Stimulated activated memory B cell treated with anti-CD40 and anti-IgM and Interleukin-4, amounts not matched to agents 10 μg/mL and 1 μg/mL and 100 μg/mL, for 72 hours (primary cell): ENCODE measurements around the gene PMM2.

Experiments
- ATAC-seq: fragments of 150-1000 bp; cut with Tn5 transposase; 2 replicates; pipeline ENCODE4 v1.10.0; 2021
- H3K27ac Mint-ChIP-seq: one replicate; pipeline ENCODE4 v1.8.0; 2022; ENCODE audit warnings: mild to moderate bottlenecking, mixed read lengths
- H3K27me3 Mint-ChIP-seq: one replicate; pipeline ENCODE4 v1.8.0; 2022; ENCODE audit warnings: mixed read lengths
- H3K36me3 Mint-ChIP-seq: one replicate; pipeline ENCODE4 v1.8.0; 2022; ENCODE audit warnings: mixed read lengths
- H3K4me1 Mint-ChIP-seq: one replicate; pipeline ENCODE4 v1.8.0; 2022; ENCODE audit warnings: mixed read lengths
- H3K4me3 Mint-ChIP-seq: one replicate; pipeline ENCODE4 v1.8.0; 2022; ENCODE audit warnings: mild to moderate bottlenecking, moderate library complexity, mixed read lengths
- H3K9me3 Mint-ChIP-seq: one replicate; pipeline ENCODE4 v1.8.0; 2022; ENCODE audit warnings: mixed read lengths

Gene PMM2

DNA sequence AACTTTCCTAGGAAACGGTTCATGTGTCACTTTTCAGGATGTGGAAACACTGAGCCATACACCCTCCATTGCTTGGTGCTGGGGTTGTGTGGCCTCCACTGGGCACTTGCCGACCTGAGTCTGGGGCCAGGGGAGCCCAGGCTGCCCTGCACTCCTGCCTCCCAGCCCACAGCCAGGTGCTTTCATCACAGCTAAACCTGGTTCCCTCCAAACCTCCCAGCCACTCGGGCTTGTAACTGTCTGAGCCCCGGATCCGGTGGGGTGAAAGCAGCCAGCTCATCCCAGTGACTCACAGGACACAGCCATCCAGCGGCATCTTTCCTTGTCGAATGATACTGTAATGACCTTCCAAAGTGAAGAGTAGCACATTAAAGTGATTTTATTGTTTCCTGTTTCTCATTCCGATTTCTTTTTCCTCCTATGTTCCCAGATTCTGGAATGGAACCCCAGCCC, 51.3 kb downstream of the PMM2 start:
- H3K36me3 Mint-ChIP-seq, result peaks cover 42% of the 10 kb centered on the region
- no peak overlapping the region for H3K4me3 Mint-ChIP-seq
- ATAC-seq, result no peak
- no peaks in the 10 kb centered on the region for H3K27me3 Mint-ChIP-seq
- H3K27ac Mint-ChIP-seq, result no peak overlapping the region
- H3K4me1 Mint-ChIP-seq, result peaks cover 26% of the 10 kb centered on the region
- no peaks in the 10 kb centered on the region for H3K9me3 Mint-ChIP-seq

DNA sequence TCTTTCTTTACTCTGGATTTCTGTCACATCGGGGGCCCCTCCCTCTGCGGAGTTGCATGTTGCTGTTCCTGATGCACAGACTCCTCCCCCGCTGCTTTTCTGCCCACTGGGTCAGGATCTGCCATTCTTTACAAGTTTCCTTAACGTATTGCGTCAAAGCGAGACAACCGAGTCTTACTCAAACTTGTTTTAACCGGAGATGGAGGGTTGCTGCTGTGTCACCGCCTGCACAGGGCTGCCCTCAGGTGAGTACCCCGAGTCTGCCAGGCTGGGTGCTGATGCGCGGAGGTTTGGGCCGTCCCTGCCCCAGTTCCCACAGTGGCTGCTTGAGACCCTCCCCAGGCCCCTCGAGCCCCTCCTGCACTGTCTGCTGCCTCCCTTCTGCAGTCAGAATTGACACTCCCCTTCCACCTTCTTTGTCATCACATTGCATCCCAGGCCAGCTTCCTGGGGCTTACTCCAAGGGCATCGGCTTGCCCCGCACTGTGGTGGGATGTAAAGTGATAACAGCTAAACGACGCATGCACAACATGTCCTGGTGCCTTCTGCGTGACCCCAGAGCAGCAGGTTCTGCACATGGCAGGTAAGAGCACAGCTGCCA, 51.9 kb downstream of the PMM2 start:
- no peak for ATAC-seq
- H3K9me3 Mint-ChIP-seq, result no peaks in the 10 kb centered on the region
- no peak overlapping the region for H3K4me3 Mint-ChIP-seq
- H3K36me3 Mint-ChIP-seq, result peaks cover 37% of the 10 kb centered on the region
- H3K4me1 Mint-ChIP-seq, result peaks cover 21% of the 10 kb centered on the region
- H3K27ac Mint-ChIP-seq, result no peak overlapping the region
- no peaks in the 10 kb centered on the region for H3K27me3 Mint-ChIP-seq

DNA sequence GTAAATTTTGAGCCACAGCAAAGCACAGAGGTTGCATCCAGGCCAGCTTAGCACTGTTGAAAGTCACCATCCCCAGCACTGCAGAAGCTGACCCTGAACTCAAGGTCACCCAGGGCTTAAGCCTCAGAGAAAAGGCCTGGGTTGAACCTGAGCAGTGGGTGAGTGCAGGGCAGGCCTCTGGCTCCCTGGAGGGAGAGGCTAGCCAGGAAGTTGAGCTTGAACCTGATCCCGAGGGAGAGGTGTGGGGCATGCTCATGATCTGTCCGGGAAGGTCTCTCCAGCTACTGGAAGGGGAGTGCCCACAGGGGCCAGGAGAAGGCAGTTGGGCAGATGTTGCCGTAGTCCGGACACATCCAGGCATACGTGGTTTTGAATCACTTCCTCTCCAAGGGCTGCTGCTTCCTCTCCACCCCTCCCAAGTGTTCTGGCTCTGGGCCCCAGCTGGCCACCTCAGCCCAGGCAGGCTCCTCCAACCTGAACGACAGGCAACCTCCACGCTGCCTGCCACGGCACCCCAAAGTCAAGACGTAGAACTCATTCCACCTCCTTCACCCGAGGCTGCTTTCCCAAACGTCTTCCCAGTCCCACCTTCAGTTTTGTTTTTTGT, 52.7 kb downstream of the PMM2 start:
- peak; percentile 32 for ATAC-seq
- H3K4me3 Mint-ChIP-seq, result no peak overlapping the region

DNA sequence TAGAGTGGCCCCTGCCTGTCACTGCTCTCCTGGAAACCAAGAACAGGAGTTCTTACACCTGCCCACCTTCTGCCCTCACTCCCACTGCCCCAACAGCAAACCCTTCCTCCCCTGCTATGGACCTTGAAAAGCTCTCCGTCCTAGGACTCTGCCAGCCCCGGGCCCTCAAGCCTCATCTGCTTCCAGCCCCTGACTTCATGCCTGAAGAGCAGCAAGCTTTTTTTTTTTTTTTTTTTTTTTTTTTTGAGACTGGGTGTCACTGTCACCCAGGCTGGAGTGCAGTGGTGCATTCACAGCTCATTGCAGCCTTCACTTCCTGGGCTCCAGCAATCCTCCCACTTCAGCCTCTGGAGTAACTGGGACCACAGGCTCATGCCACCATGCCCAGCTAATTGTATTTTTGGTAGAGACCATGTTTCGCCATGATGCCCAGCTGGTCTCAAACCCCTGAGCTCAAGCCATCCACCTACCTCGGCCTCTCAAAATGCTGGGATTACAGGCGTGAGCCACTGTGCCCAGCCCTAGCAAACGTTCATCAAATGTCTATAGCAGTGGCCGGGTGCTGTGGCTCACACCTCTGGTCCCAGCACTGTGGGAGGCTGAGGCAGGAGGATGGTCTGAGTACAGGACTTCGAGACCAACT, 54.2 kb downstream of the PMM2 start:
- H3K27ac Mint-ChIP-seq, result no peak overlapping the region
- no peak for ATAC-seq
- no peak overlapping the region for H3K4me3 Mint-ChIP-seq
- no peaks in the 10 kb centered on the region for H3K27me3 Mint-ChIP-seq
- peaks cover 48% of the 10 kb centered on the region for H3K36me3 Mint-ChIP-seq
- H3K4me1 Mint-ChIP-seq, result peaks cover 28% of the 10 kb centered on the region
- no peaks in the 10 kb centered on the region for H3K9me3 Mint-ChIP-seq

More for the DNA sequence above, 52.7 kb downstream of the PMM2 start:
- Mint-ChIP-seq H3K36me3 (peaks cover 35% of the 10 kb centered on the region), H3K4me1 (peaks cover 21% of the 10 kb centered on the region), H3K27me3 (no peaks in the 10 kb centered on the region), H3K27ac (peak overlapping the region; percentile 69), H3K9me3 (no peaks in the 10 kb centered on the region)

DNA sequence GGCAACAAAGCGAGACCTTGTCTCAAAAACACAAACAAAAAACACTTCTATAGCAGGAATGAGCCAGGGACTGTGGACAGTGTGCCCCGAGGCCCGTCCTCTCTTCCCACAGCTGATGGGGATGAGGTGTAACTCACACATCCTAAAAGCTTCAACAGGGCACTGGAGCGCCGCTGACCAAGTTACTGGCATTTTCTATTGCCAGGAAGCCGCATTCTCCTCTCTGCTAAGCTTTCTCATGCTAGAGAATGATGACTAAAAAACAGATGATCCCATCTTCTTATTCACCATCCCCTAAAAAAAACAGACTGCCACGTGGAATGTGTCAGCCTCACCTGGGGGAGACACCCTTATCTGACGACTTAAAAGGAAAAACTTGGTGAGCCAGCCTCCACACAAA, 54.9 kb downstream of the PMM2 start:
- H3K27me3 Mint-ChIP-seq, result no peaks in the 10 kb centered on the region
- ATAC-seq, result no peak
- H3K4me3 Mint-ChIP-seq, result no peak overlapping the region
- peaks cover 55% of the 10 kb centered on the region for H3K36me3 Mint-ChIP-seq
- H3K27ac Mint-ChIP-seq, result no peak overlapping the region
- H3K4me1 Mint-ChIP-seq, result peaks cover 30% of the 10 kb centered on the region
- no peaks in the 10 kb centered on the region for H3K9me3 Mint-ChIP-seq

DNA sequence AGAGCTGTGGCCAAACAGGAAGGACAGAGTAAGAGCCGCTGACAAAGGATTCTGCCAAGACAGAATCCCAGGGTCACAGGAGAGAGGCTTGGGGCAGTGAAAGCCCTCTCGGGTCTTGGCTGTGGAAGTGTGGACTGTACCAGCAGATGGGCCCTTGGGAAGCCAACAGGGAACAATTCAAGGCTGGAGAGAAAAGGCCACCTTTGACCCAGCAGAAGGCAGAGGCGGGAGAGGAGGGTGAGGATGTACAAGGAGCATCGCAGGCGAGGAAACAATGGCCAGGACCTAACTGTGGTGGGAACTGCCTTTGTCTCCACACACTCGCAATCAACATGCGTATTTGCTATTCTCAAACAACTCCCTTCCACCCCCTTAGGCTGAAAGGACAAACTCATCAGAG, 55.5 kb downstream of the PMM2 start:
- peaks cover 36% of the 10 kb centered on the region for H3K4me1 Mint-ChIP-seq
- no peaks in the 10 kb centered on the region for H3K27me3 Mint-ChIP-seq
- no peak overlapping the region for H3K4me3 Mint-ChIP-seq
- no peak for ATAC-seq
- H3K36me3 Mint-ChIP-seq, result peaks cover 61% of the 10 kb centered on the region
- no peaks in the 10 kb centered on the region for H3K9me3 Mint-ChIP-seq
- H3K27ac Mint-ChIP-seq, result no peak overlapping the region

DNA sequence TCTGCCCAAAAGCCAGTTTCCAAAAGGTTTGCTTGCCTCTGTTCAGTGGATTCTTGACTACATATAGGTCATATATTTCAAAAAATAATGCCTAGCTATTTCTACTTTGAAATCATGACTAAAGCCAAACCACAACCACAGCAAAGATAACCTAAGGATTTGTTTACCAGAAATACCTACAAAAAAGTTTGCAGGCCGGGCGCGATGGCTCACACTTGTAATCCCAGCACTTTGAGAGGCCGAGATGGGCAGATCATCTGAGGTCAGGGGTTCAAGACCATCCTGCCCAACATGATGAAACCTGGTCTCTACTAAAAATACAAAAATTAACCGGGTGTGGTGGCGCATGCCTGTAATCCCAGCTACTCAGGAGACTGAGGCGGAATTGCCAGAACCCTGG, 56.0 kb downstream of the PMM2 start:
- peaks cover 39% of the 10 kb centered on the region for H3K4me1 Mint-ChIP-seq
- no peak for ATAC-seq
- H3K27ac Mint-ChIP-seq, result no peak overlapping the region
- H3K9me3 Mint-ChIP-seq, result no peaks in the 10 kb centered on the region
- H3K4me3 Mint-ChIP-seq, result no peak overlapping the region
- H3K36me3 Mint-ChIP-seq, result peaks cover 66% of the 10 kb centered on the region
- H3K27me3 Mint-ChIP-seq, result no peaks in the 10 kb centered on the region

DNA sequence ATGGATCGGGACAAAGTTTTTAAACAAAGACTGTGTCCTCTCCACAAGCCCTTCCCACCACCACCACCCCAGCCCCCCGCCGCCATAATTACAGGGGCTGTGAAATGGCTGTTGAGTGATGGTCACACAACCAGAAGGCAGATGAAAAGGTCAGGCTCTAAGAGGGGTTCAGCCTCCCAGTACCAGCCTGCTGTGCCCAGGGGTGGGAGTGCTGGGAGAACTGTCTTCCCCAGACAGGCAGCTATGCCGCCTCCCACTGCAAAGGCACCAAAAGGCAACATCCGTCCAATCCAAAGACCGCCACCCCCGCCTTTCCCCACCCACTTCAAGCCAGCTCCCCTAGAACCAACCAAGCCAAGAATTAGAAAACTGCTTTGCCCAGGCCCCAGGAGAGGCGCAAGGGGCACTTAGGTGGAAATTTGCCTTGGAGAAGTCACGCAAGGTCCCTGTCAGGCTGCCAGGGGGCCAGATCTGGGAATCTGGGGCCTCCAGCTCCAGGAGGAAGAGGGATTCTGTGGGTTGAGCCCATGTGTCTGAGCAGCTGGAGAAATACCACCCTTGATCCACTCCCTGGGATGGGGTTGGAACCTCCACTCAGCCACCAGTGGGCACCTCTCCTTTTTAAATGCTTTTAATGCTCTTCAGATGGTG, 56.8 kb downstream of the PMM2 start:
- no peak overlapping the region for H3K4me3 Mint-ChIP-seq
- H3K27ac Mint-ChIP-seq, result peak overlapping the region; percentile 58
- H3K4me1 Mint-ChIP-seq, result peaks cover 38% of the 10 kb centered on the region
- H3K27me3 Mint-ChIP-seq, result no peaks in the 10 kb centered on the region
- peaks cover 67% of the 10 kb centered on the region for H3K36me3 Mint-ChIP-seq
- no peak for ATAC-seq
- no peaks in the 10 kb centered on the region for H3K9me3 Mint-ChIP-seq

DNA sequence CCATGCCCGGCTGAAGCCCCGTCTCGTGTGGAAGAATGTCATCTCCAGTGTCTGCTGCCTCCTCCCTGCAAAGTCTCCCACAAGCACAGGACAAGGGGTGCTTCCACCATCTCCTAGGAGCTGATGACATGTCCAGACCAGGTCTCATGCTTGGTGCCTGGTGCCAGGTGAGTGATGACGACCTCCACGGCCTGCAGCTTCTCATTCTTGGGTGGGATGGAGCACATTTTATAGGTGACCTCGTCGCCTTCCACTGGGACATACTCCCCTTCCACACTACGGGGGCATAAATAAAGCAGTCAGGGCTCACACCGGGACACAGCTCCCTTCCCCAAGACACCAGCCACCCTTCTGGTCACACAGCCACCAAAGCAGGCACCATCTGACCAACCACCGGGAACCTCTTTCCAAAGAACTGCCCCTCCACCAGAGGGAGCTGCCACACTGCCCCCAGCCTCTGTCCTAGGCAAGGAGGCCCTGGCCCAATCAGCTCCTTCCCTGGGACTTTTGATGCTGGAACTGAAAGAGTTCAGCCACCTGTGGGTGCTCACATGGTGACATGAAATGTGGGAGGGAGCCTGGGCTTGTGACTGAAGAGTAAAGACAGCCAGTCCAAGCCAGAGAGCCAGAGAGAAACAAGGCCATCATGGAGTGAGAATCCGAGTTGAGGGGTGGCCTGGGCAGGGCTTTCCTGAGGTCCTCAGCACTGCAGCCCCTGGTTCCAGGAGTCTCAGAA, 57.6 kb downstream of the PMM2 start:
- H3K4me3 Mint-ChIP-seq, result no peak overlapping the region
- H3K9me3 Mint-ChIP-seq, result no peaks in the 10 kb centered on the region
- no peak for ATAC-seq
- no peaks in the 10 kb centered on the region for H3K27me3 Mint-ChIP-seq
- peaks cover 37% of the 10 kb centered on the region for H3K4me1 Mint-ChIP-seq
- peaks cover 65% of the 10 kb centered on the region for H3K36me3 Mint-ChIP-seq
- peak overlapping the region; percentile 58 for H3K27ac Mint-ChIP-seq

DNA sequence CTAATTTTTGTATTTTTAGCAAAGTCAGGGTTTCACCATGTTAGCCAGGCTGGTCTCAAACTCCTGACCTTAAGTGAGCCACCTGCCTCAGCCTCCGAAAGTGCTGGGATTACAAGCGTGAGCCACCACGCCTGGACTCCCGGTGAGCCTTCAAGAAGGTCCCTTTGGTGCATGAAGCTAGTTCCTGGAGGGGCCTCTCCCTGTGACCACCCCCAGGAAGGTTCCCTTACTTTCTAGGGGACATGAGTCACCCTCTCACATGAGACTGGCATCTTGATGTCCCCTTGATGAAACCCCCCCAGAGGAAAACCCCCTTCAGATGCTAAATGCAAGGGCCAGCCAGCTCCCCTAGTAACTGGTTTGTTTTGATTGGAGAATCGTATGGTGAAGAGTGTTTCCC, 58.3 kb downstream of the PMM2 start:
- Mint-ChIP-seq H3K4me1 (peaks cover 34% of the 10 kb centered on the region), H3K27me3 (no peaks in the 10 kb centered on the region), H3K36me3 (peaks cover 57% of the 10 kb centered on the region), H3K4me3 (no peak overlapping the region), H3K9me3 (no peaks in the 10 kb centered on the region), H3K27ac (peak overlapping the region; percentile 54)
- no peak for ATAC-seq

DNA sequence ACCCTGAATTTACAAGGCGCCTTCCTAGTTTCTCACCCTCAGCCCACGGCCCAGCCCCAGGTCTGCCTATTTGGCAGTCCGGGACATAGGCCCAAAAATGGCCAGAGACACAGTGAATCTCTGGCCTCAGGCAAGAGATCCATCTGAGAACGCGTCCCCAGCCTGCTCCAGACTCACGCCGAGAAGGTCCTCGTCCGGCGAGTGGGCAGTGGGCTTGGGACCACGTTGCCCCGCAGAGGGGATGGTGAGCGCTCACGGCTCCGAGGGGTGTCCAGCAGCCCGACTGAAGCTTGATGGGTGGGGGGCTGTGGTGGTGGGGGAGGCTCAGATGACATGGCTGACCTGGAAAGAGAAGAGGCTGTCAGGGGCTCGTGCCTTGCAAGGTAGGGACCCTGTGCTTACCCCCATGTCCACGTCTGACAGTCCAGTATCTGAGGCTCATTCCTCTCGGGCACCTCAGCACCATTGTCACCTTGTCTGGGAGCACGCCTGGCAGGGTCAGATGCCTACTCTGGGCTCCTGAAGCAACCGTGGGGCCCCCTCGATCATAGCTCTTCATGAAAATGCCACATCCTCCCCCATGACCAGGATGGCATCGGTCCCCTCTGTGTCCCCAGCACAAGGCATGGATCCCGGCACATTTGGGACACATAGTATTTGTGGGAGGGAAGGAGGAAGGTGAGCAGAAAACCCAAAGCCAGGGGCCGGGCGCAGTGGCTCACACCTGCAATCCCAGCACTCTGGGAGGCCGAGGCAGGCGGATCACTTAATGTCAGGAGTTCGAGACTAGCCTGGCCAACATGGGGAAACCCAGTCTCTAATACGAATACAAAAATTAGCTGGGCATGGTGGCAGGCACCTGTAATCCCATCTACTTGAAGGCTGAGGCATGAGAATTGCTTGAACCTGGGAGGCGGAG, 61.6 kb downstream of the PMM2 start:
- no peaks in the 10 kb centered on the region for H3K9me3 Mint-ChIP-seq
- peaks cover 56% of the 10 kb centered on the region for H3K36me3 Mint-ChIP-seq
- no peak overlapping the region for H3K4me3 Mint-ChIP-seq
- H3K4me1 Mint-ChIP-seq, result peaks cover 53% of the 10 kb centered on the region
- H3K27me3 Mint-ChIP-seq, result no peaks in the 10 kb centered on the region
- H3K27ac Mint-ChIP-seq, result peak overlapping the region; percentile 57
- ATAC-seq, result no peak

DNA sequence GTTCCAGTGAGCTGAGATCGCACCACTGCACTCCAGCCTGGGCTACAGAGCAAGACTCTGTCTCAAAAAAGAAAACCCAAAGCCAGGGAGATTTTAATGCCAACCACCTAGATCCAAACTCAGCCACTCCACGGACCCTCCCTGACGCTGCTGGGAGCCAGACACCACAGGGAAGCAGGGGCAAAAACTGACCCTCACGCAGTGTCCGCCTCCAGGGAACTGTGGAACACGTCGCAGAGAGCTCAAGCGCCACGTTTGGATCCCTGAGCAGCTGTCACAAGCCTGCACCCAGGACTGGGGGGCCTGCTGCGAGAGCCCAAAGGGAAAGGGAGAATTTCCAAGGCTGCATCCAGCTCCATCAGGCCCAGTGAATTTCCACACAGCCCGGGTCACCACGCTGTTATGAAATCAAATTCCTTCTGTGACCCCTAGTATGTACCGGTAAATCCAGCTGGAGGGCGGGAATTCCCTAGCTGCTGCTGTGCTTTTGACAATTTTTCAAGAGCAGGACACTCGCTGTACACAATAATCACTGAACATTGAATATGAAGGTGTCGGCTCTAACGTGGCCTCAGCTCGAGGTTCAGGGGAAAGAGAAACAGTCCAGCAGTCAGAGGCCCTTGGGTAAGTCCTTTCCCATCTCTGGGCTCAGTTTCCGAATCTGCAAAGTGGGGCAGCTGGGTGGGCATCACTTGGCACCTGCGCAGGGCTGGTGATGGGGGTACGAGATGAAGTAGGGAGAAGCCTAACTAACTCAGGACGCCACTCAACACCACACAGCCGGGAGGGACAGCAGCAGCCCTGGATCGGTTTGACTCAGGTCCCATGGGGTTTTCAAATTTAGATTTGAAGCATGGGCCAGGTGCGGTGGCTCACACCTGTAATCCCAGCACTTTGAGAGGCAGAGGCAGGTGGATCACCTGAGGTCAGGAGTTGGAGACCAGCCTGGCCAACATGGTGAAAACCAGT, 62.6 kb downstream of the PMM2 start:
- Mint-ChIP-seq H3K9me3 (no peaks in the 10 kb centered on the region), H3K36me3 (peaks cover 51% of the 10 kb centered on the region), H3K27me3 (no peaks in the 10 kb centered on the region), H3K4me1 (peaks cover 62% of the 10 kb centered on the region), H3K27ac (peak overlapping the region; percentile 57), H3K4me3 (no peak overlapping the region)
- ATAC-seq, result no peak

DNA sequence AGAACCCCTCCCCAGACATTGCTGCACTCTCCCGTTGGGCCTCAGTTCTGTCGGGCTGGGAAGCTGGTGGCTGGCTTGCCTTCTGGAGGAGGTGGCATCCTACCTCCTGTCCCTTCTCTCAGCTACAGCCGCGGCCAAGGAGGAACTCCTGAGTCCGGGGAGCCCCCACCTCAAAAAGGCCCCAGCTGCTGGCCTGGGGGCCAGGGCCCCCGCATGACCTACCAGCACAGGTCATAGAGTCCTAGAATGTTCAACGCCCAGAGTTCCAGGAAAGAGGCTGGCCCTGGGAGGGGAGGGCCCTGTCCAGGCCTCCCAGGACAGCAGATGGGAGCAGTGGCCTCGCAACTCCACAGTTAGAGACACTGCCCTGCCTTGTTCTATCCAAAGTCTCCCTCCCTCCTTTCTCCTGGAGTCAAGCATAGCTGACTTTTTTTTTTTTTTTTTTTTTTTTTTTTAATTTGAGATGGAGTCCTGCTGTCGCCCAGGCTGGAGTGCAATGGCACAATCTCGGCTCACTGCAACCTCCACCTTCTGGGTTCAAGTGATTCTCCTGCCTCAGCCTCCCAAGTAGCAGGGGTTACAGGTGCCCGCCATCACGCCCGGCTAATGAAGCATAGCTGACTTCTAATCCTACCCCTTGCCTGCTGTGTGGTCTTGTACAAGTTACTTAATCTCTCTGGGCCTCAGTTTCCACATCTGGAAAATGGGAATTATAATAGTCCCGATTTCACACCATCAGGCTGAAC, 64.1 kb downstream of the PMM2 start:
- no peak for ATAC-seq
- no peak overlapping the region for H3K4me3 Mint-ChIP-seq
- no peaks in the 10 kb centered on the region for H3K27me3 Mint-ChIP-seq
- no peak overlapping the region for H3K27ac Mint-ChIP-seq
- no peaks in the 10 kb centered on the region for H3K9me3 Mint-ChIP-seq
- H3K4me1 Mint-ChIP-seq, result peaks cover 72% of the 10 kb centered on the region
- H3K36me3 Mint-ChIP-seq, result peaks cover 35% of the 10 kb centered on the region
